Naive B cell (primary cell): Measurements from ENCODE around the gene ABL1. TPM values are rescaled to one million over a fixed set of nuclear protein-coding genes. Genes with fewer than 3 reads are reported as not detected.
"Not testable (repeated sequence)": the region's sequence is repeated elsewhere in the genome, so short reads cannot be mapped to it uniquely, and the experiment has no call there.

Experiments
- ATAC-seq, 2 donors: fragments of 150-1000 bp; cut with Tn5 transposase; 2 replicates each; pipeline ENCODE4 v1.10.0; 2021; ENCODE audit warnings: low read depth in 2 of 2, mild to moderate bottlenecking in 2 of 2, moderate library complexity in 2 of 2
- DNase-seq: peaks from one replicate; pipeline ENCODE4 v3.0.0; 2022
- H3K27ac Mint-ChIP-seq, 6 donors: one replicate each; pipeline ENCODE4 v1.8.0; 2020 to 2022; ENCODE audit warnings: mild to moderate bottlenecking in 6 of 6, mixed read lengths in 6 of 6, moderate library complexity in 5 of 6, inconsistent platforms in 2 of 6
- H3K27me3 Mint-ChIP-seq, 3 donors: one replicate each; pipeline ENCODE4 v1.8.0; 2021 to 2022; ENCODE audit warnings: mixed read lengths in 3 of 3, mild to moderate bottlenecking in 1 of 3
- H3K36me3 Mint-ChIP-seq, 2 donors: one replicate each; pipeline ENCODE4 v1.8.0; 2020 to 2022; ENCODE audit warnings: mixed read lengths in 2 of 2, inconsistent platforms in 1 of 2, mild to moderate bottlenecking in 1 of 2
- H3K4me1 Mint-ChIP-seq, 3 donors: one replicate each; pipeline ENCODE4 v1.8.0; 2020 to 2022; ENCODE audit warnings: mixed read lengths in 3 of 3, inconsistent platforms in 1 of 3, mild to moderate bottlenecking in 1 of 3, moderate library complexity in 1 of 3
- H3K4me3 Mint-ChIP-seq, 8 donors: one replicate each; pipeline ENCODE4 v1.8.0; 2020 to 2022; ENCODE audit warnings: mild to moderate bottlenecking in 8 of 8, mixed read lengths in 8 of 8, moderate library complexity in 8 of 8, inconsistent platforms in 2 of 8
- H3K9me3 Mint-ChIP-seq, 7 donors: one replicate each; pipeline ENCODE4 v1.8.0; 2020 to 2022; ENCODE audit warnings: mixed read lengths in 7 of 7, mild to moderate bottlenecking in 5 of 7, inconsistent platforms in 2 of 7, moderate library complexity in 1 of 7
- polyA plus RNA-seq, 6 donors: library from polyadenylated mRNA; unstranded; fragments of 300-500 nt; fragmentation: Illumina TruSeq; gene quantifications; one replicate each; pipeline ENCODE4 v1.2.3, GENCODE V29; 2021; ENCODE audit warnings: low read depth in 6 of 6

Gene ABL1
- 10 to 100 TPM in 2 of 6 donors, 1 to 10 TPM in 4; 1.2 to 18.9 (median 9.4) TPM for polyA plus RNA-seq

- ATAC-seq, result peak; percentile 81 to 88
- peaks cover 40 to 55% (median 43%) of the 10 kb centered on the region in 3 donors for H3K4me1 Mint-ChIP-seq
These were observed at the start of gene ABL1 for GRCh38 chr9:130834371-130835336. ABL1 (plus strand) TSS chr9:130835254; CDS start chr9:130835447, 193 bp downstream.

GRCh38 chr9:130785940-130786508 lies 49.0 kb upstream of the ABL1 start:
- peak overlapping the region in 1 of 8 donors; percentile 40 for H3K4me3 Mint-ChIP-seq
- no peaks in the 10 kb centered on the region for H3K27me3 Mint-ChIP-seq
- H3K27ac Mint-ChIP-seq, result peak overlapping the region in 1 of 6 donors; percentile 59
- ATAC-seq (no peak), DNase-seq (no peak)
- peaks cover 7 to 25% (median 12%) of the 10 kb centered on the region in 7 donors for H3K9me3 Mint-ChIP-seq
- peaks cover 22 to 27% of the 10 kb centered on the region in 2 donors for H3K36me3 Mint-ChIP-seq
- peaks cover 11 to 48% (median 19%) of the 10 kb centered on the region in 3 donors for H3K4me1 Mint-ChIP-seq

More at GRCh38 chr9:130834371-130835336, at the start of gene ABL1:
- peak; percentile 69 for DNase-seq
- Mint-ChIP-seq H3K27ac (peak within 1 kb of the TSS; percentile 80 to 98 (median 94)), H3K4me3 (peak within 1 kb of the TSS; percentile 92 to 99 (median 96)), H3K36me3 (peaks cover 0 to 8% of the 10 kb centered on the region in 2 donors), H3K27me3 (no peaks in the 10 kb centered on the region), H3K9me3 (no peaks in the 10 kb centered on the region)

GRCh38 chr9:130786526-130786925 lies 48.5 kb upstream of the ABL1 start:
- no peak for DNase-seq
- Mint-ChIP-seq H3K4me3 (no peak overlapping the region), H3K36me3 (peaks cover 22 to 27% of the 10 kb centered on the region in 2 donors), H3K9me3 (peaks cover 7 to 25% (median 12%) of the 10 kb centered on the region in 7 donors), H3K4me1 (peaks cover 16 to 53% (median 20%) of the 10 kb centered on the region in 3 donors), H3K27me3 (no peaks in the 10 kb centered on the region), H3K27ac (no peak overlapping the region)
- no peak for ATAC-seq

DNA sequence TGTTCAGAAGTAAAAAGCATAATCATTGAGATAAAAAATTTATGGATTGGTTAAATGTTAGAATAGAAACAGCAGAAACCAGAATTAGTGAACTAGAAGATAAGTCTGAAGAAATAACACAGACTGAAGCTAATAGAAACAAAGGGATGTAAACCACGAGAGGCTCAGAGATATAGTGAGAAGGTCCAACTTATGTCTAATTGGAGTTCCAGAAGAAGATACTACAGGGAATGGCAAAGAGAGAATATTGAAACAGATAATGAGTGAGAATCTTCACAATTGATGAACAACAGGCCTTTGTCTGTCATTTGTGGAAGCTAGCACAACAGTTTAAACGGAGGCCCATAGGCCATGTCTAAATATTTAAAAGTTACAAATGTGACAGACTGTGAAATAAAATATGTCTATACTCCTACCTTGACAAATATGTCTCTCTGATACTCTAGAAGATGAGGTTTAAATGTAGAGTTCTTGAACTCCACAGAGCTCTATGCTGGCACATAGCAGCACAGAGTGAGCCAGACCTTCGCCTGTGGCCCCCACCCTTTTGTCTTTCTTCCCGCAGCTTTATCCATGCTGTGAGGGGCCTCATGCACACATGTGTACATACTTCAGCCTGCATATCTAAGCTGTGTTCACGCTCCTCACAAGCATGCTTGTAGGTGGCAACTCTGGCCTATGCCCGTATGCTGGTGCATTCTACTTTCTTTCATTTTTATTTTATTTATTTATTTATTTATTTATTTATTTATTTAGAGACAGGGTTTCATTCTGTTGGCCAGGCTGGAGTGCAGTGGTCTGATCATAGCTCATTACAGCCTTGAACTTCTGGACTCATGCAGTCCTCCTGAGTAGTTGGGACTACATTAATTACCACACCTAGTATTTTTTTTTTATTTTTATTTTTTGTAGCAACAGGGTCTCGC lies 45.0 kb upstream of the ABL1 start:
- DNase-seq, result no peak
- H3K27me3 Mint-ChIP-seq, result no peaks in the 10 kb centered on the region
- H3K9me3 Mint-ChIP-seq, result peaks cover 7 to 25% (median 12%) of the 10 kb centered on the region in 7 donors
- H3K27ac Mint-ChIP-seq, result peak overlapping the region in 1 of 6 donors; percentile 64
- H3K4me1 Mint-ChIP-seq, result peaks cover 19 to 57% (median 28%) of the 10 kb centered on the region in 3 donors
- no peak overlapping the region for H3K4me3 Mint-ChIP-seq
- no peak for ATAC-seq
- H3K36me3 Mint-ChIP-seq, result peaks cover 22 to 31% of the 10 kb centered on the region in 2 donors

DNA sequence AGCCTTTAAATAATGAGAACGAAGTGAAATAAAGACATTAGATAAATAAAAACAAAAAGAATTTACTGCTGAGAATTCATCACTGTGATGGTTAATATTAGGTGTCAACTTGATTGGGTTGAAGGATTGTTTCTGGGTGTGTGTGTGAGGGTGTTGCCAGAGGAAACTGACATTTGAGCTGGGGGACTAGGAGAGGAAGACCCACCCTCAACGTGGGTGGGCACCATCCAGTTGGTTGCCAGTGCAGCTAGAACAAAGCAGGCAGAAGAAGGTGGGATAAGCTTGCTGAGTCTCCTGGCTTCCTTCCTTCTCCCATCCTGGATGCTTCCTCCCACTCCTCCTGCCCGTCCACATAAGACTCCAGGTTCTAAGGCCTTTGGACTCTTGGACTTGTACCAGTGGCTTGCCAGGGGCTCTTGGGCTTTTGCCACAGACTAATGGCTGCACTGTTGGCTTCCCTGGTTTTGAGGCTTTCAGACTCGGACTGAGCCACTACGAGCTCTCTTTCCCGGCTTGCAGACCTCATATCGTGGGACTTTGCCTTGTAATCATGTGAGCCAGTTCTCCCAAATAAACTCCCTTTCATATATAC lies 43.7 kb upstream of the ABL1 start:
- Mint-ChIP-seq H3K27ac (no peak overlapping the region), H3K9me3 (peaks cover 7 to 25% (median 12%) of the 10 kb centered on the region in 7 donors), H3K36me3 (peaks cover 22 to 30% of the 10 kb centered on the region in 2 donors), H3K4me1 (peaks cover 19 to 51% (median 25%) of the 10 kb centered on the region in 3 donors), H3K4me3 (no peak overlapping the region), H3K27me3 (no peaks in the 10 kb centered on the region)
- ATAC-seq (no peak), DNase-seq (no peak)

- ATAC-seq (no peak), DNase-seq (no peak)
- Mint-ChIP-seq H3K4me1 (peaks cover 15 to 47% (median 22%) of the 10 kb centered on the region in 3 donors), H3K36me3 (peaks cover 16 to 19% of the 10 kb centered on the region in 2 donors), H3K9me3 (peaks cover 7 to 18% (median 12%) of the 10 kb centered on the region in 7 donors), H3K27me3 (no peaks in the 10 kb centered on the region), H3K4me3 (no peak overlapping the region), H3K27ac (peak overlapping the region in 1 of 6 donors; percentile 26)
These were observed 41.5 kb upstream of the ABL1 start for GRCh38 chr9:130793589-130793988.

- not testable (repeated sequence) for DNase-seq, H3K4me3 Mint-ChIP-seq, H3K27me3 Mint-ChIP-seq, H3K27ac Mint-ChIP-seq, ATAC-seq
- Mint-ChIP-seq H3K9me3 (peaks cover 7 to 14% (median 9%) of the 10 kb centered on the region in 7 donors), H3K36me3 (peaks cover 12 to 15% of the 10 kb centered on the region in 2 donors), H3K4me1 (peaks cover 15 to 47% (median 22%) of the 10 kb centered on the region in 3 donors)
These were observed 41.0 kb upstream of the ABL1 start for GRCh38 chr9:130794021-130794420.

- not testable (repeated sequence) for H3K4me3 Mint-ChIP-seq, H3K27me3 Mint-ChIP-seq, DNase-seq, ATAC-seq
- Mint-ChIP-seq H3K27ac (peak overlapping the region in 1 of 6 donors; percentile 69), H3K36me3 (peaks cover 9 to 11% of the 10 kb centered on the region in 2 donors), H3K9me3 (peaks cover 4 to 10% (median 6%) of the 10 kb centered on the region in 7 donors), H3K4me1 (peaks cover 15 to 45% (median 18%) of the 10 kb centered on the region in 3 donors)
These were observed 40.6 kb upstream of the ABL1 start for GRCh38 chr9:130794423-130794822.

GRCh38 chr9:130794923-130795495 lies 40.0 kb upstream of the ABL1 start:
- Mint-ChIP-seq H3K9me3 (peaks cover 0 to 5% (median 2%) of the 10 kb centered on the region in 7 donors), H3K27me3 (no peaks in the 10 kb centered on the region), H3K4me3 (no peak overlapping the region), H3K4me1 (peaks cover 15 to 39% (median 18%) of the 10 kb centered on the region in 3 donors), H3K27ac (peak overlapping the region in 2 of 6 donors; percentile 25 to 26), H3K36me3 (peaks cover 4 to 5% of the 10 kb centered on the region in 2 donors)
- DNase-seq, result no peak
- ATAC-seq, result no peak

DNA sequence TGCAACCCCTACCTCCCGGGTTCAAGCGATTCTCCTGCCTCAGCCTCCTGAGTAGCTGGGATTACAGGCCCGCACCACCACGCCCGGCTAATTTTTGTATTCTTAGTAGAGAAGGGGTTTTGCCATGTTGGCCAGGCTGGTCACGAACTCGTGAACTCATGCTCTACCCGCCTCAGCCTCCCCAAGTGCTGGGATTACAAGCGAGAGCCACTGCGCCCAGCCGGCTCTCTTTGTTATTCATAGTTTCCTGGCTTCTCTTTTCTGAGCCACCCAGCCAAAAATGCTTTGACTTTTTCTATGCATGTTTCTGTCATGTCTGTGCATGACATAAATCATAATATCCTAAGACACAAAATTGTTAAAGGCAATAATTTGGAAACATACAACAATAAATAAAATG lies 31.9 kb upstream of the ABL1 start:
- not testable (repeated sequence) for H3K27me3 Mint-ChIP-seq, H3K9me3 Mint-ChIP-seq, DNase-seq, ATAC-seq, H3K36me3 Mint-ChIP-seq
- Mint-ChIP-seq H3K4me3 (peak overlapping the region in 1 of 8 donors; percentile 50), H3K27ac (peak overlapping the region in 1 of 6 donors; percentile 49), H3K4me1 (peaks cover 25 to 37% (median 30%) of the 10 kb centered on the region in 3 donors)

GRCh38 chr9:130805510-130806326 lies 29.3 kb upstream of the ABL1 start:
- Mint-ChIP-seq H3K27me3 (no peaks in the 10 kb centered on the region), H3K9me3 (no peaks in the 10 kb centered on the region), H3K36me3 (no peaks in the 10 kb centered on the region), H3K4me1 (peaks cover 25 to 30% (median 27%) of the 10 kb centered on the region in 3 donors), H3K27ac (peak overlapping the region; percentile 25 to 83 (median 60)), H3K4me3 (peak overlapping the region in 2 of 8 donors; percentile 5 to 45)
- ATAC-seq (peak in 1 of 2 donors; percentile 43), DNase-seq (no peak)
